Hematopoietic multipotent progenitor cell treated with erythropoietin and hydrocortisone succinate and interleukin-3 and kit ligand, for 6 days (in vitro differentiated cells): Measurements from ENCODE around the gene RAF1.
"Not testable (repeated sequence)": the region's sequence is repeated elsewhere in the genome, so short reads cannot be mapped to it uniquely, and the experiment has no call there.

ENCODE experiments used
- DNase-seq: peaks from one replicate; pipeline ENCODE4 v3.0.0-alpha.2; 2015

The RAF1 gene

DNA sequence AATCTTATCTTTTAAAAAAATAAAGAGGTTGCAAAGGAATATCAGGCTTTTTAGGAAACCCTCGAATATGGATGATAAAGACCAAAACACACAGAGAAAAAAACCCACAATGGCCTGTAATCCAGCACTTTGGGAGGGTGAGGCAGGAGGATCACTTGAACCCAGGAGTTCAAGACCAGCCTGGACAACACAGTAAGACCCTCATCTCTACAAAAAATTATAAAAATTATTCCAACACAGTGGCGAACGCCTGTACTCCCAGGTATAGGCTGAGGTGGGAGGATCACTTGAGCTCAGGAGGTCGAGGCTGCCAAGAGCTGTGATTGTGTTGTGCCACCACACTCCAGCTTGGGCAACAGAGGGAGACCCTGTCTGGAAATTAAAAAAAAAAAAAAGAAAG lies 30.8 kb downstream of the RAF1 start:
- DNase-seq: no peak

DNA sequence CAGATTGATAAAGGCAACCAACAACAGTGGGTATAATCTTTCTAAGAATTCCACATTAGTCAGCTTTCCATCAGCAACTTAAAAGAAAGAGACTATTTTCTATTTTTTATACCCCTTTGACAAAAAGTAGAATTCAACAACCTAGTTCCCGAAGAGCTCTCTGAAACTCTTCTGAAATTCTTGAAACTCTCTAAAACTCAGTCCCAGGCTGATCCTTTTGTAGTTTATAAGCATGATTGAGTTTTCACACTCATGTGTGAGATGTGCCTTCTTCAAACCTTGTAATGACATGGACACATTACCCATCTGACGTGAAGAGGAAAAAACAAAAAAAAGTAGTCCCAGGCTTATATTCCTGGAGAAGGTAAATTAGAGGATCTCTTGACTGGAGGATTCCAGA lies 31.4 kb downstream of the RAF1 start:
- no peak for DNase-seq

DNA sequence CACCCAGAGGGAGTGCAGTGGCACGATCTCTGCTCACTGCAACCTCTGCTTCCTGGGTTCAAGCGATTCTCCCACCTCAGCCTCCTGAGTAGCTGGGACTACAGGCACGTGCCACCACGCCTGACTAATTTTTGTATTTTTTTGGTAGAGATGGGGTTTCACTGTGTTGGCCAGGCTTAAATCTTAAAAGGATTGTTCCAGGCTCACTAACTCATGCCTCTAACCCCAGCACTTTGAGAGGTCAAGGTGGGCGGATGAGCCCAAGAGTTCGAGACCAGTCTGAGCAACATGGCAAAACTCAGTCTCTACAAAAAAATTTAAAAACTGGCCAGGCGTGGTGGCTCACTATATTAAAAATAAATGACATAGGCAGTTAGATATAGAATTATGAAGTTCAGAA lies 33.1 kb downstream of the RAF1 start:
- DNase-seq: not testable (repeated sequence)

- DNase-seq: no peak
Observed at GRCh38 chr3:12630292-12630691, 33.6 kb downstream of the RAF1 start.

- DNase-seq: peak; percentile 52
Observed at GRCh38 chr3:12629560-12629959, 34.4 kb downstream of the RAF1 start.

GRCh38 chr3:12628813-12629212 lies 35.1 kb downstream of the RAF1 start:
- no peak for DNase-seq

- peak; percentile 68 for DNase-seq
Observed at GRCh38 chr3:12627370-12627769, 36.5 kb downstream of the RAF1 start.

DNA sequence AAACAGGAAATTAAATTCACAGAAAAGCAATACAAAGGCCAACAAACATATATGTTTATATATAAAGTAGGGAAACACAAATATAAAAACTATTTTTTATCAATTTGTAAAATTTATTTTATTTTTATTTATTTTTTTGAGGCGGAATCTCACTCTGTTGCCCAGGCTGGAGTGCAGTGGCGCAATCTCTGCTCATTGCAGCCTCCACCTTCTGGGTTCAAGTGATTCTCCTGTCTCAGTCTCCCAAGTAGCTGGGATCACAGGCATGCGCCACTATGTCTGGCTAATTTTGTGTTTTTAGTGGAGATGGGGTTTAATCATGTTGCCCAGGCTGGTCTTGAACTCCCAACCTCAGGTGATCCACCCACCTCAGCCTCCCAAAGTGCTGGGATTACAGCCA lies 39.0 kb downstream of the RAF1 start:
- DNase-seq: not testable (repeated sequence)

- DNase-seq: no peak
Observed at GRCh38 chr3:12624056-12624455, 39.9 kb downstream of the RAF1 start.

- peak; percentile 21 for DNase-seq
Observed at GRCh38 chr3:12622335-12622734, 41.6 kb downstream of the RAF1 start.

DNA sequence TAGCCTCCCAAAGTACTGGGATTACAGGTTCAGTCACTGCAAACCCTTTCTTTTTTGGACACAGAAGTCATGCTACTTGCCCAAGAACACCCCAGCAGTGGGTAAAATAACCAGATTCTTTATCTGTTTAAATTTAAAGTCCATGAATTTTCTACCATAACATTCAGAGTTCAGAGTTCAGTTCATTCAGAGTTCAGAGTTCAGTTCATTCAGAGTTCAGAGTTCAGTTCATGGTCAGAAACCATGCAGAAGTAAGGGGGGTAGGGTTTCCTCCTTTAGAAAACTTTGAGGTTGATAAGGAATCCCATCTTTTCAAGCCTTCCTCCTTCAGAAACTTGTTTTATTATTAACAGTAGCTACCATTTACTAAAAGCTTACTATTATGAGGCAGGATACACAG lies 43.2 kb downstream of the RAF1 start:
- no peak for DNase-seq

GRCh38 chr3:12620305-12620704 lies 43.6 kb downstream of the RAF1 start:
- no peak for DNase-seq

DNA sequence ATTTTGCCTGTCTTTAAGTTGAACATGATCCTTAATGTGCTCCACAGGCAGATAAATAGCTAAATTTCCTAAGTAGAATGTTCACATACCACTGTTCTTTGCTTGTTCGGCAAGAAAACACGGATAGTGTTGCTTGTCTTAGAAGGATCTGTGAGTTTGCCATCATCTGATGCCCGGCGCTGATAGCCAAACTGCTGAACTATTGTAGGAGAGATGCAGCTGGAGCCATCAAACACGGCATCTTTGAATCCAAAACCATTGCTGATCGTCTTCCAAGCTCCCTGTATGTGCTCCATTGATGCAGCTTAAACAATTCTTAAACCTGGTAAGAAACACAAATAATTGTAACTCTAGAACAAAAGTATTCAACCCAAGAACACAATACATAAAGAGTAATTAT lies 45.5 kb downstream of the RAF1 start:
- no peak for DNase-seq

GRCh38 chr3:12615266-12615665 lies 48.7 kb downstream of the RAF1 start:
- DNase-seq: no peak

DNA sequence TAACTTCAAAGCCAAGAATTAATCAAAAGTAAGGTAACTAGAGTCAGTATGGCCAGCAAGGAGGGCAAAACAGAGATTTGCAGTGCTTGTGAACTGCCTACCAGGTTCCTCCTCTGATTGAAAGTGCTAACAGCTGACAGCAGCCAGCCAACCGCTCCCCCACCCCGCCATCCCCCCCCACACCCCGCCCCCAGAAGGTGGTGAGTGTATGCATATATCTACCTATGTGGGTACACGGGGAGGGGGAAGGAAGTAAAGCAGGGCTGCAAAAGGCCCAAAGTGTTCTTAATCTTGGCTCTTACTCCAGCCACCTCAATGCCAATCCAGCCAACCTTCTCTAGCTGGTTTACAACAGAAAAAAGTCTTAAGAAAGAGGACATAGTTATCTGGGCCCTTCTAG lies 50.7 kb downstream of the RAF1 start:
- no peak for DNase-seq

DNA sequence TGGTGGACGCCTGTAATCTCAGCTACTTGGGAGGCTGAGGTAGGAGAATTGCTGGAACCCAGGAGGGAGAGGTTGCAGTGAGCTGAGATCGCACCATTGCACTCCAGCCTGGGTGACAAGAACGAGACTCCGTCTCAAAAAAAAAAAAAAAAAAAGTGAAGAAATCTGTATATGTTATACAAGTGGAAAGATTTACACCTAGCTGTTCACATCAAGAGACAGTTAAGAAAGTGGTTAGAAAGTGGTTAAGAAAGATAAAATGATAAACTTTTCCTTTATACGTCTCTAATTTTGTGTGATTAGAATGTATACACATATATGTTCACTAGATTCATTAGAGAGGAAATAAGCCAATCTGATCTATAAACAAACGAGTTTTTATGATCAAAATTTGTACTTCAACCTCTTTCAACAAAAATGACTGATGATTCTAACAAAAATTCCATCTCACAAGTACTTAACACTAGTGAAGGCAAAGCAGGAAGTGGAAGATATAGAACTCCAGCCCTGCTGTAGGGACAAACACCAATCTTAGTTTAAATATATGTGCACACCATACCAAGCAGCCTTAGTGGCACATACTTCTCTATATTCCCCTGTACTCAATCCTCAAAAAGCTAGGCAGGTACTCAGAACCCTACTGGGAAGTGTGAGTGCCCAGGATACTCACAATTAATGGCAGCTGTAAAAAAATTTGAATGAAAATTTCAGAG lies 51.2 kb downstream of the RAF1 start:
- no peak for DNase-seq

DNA sequence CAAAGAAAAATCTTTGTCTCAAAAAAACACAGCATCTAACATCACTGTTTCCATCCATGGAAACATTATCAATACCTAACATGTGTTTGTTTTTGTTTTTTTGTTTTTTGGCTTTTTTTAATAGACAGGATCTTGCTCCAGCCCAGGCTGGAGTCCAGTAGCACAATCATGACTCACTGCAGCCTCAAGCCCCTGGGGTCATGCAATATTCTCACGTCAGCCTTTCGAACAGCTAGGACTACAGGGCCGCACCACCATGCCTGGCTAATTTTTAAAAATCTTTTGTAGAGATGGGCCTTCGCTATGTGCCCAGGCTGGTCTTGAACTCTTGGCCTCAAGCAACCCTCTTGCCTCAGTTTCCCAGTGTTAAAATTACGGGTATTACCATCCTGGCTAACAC lies 52.8 kb downstream of the RAF1 start:
- DNase-seq: no peak

DNA sequence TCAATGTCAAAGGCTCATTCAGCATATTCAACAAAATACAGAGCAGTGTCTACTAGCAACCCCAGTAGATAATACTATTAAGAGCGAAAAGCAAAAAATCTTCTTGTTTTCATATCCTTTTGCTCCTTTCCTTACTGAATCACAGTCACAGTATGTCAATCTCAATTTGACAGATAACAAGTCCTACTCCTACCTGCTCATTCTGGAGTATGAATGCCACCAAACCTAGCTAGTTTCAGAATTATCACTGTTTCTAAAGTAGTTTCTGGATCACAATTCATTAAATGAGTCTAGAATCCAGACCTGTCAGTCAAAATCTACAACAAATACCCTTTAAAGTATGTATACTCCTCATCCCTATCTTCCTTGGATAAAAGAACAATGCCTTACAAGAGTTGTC lies 55.5 kb downstream of the RAF1 start:
- DNase-seq: no peak

- no peak for DNase-seq
Observed at GRCh38 chr3:12603969-12604368, 59.9 kb downstream of the RAF1 start.

- DNase-seq: no peak
Observed at GRCh38 chr3:12601072-12601471, 62.8 kb downstream of the RAF1 start.

DNA sequence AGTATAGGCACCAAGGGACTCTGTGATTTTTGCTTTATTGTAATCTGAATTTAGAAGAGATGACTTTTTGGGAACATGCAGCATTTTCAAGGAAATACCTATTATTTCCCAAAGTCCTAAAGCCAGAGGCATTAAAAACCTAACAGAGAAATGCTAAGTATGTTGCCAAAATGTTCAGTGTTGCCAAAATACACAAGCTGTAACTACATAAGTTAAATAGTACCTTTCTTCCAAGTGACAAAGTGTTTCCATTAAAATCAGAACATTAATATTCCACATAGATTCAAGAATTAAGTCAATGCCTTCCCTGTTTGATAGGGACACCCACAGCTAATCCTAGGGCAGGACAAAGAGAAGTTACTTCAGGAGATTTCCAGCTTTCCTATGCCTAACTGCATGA lies 65.0 kb downstream of the RAF1 start:
- no peak for DNase-seq

DNA sequence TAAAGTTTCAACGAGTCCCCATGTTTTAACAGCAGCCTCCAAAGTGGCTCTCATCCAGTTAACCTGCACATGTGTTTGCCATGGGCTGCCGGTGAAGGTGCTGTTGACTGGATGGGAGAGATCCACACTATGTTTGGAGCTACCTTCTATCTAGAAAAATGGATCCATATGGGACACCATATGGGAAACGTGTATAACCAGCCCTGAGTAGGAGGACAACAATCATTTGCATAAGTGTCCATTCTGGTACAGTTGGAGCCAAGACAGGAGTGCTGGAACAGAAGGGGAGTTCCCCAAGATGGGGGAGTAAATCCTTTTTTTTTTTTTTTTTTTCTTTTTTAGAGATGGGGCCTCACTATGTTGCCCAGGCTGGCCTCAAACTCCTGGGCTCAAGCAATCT lies 70.4 kb downstream of the RAF1 start:
- DNase-seq: no peak

- no peak for DNase-seq
Observed at GRCh38 chr3:12591997-12592715, 71.8 kb downstream of the RAF1 start.

- no peak for DNase-seq
Observed at GRCh38 chr3:12591456-12591855, 72.5 kb downstream of the RAF1 start.

- DNase-seq: peak; percentile 24
Observed at GRCh38 chr3:12590096-12590495, 73.8 kb downstream of the RAF1 start.
